GM06990 (cell line): Measurements from ENCODE around the gene SUPT6H.
A peak's percentile ranks its signal among the peaks of the same experiment; 100 is the strongest.
"Not testable (repeated sequence)": the region's sequence is repeated elsewhere in the genome, so short reads cannot be mapped to it uniquely, and the experiment has no call there.

Experiments
- DNase-seq: peaks from one replicate; pipeline ENCODE4 v3.0.0-alpha.2; 2011; ENCODE audit not compliant: insufficient read length; ENCODE audit errors: extremely low read depth
- H3K27me3 ChIP-seq: replicated peaks from 2 replicates; pipeline ENCODE4 v1.6.0; 2011; ENCODE audit warnings: low read length; ENCODE audit not compliant: control insufficient read depth, insufficient read depth
- H3K36me3 ChIP-seq: 2 replicates; pipeline ENCODE4 v1.5.1; 2011; ENCODE audit warnings: low read length; ENCODE audit not compliant: control insufficient read depth, insufficient read depth
- H3K4me3 ChIP-seq: replicated peaks from 2 replicates; pipeline ENCODE4 v1.5.1; 2011; ENCODE audit warnings: low read depth, mild to moderate bottlenecking, control low read depth, low read length
- CTCF ChIP-seq: IDR thresholded peaks from 2 replicates; pipeline ENCODE4 v1.5.1; 2011; ENCODE audit warnings: low read length, control low read depth, mild to moderate bottlenecking, inconsistent platforms; ENCODE audit not compliant: insufficient read depth, poor library complexity, severe bottlenecking

Gene SUPT6H

GRCh38 chr17:28657756-28658155, 4.2 kb upstream of the SUPT6H start:
- Histone ChIP-seq H3K27me3 (no peaks in the 10 kb centered on the region), H3K4me3 (no peak overlapping the region), H3K36me3 (peaks cover 8% of the 10 kb centered on the region)
- no peak for TF ChIP-seq CTCF
- no peak for DNase-seq

DNA sequence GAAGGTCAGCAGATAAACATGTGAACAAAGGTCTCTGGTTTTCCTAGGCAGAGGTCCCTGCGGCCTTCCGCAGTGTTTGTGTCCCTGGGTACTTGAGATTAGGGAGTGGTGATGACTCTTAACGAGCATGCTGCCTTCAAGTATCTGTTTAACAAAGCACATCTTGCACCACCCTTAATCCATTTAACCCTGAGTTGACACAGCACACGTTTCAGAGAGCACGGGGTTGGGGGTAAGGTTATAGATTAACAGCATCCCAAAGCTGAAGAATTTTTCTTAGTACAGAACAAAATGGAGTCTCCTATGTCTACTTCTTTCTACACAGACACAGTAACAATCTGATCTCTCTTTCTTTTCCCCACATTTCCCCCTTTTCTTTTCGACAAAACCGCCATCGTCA, 3.7 kb upstream of the SUPT6H start:
- DNase-seq, H3K4me3 ChIP-seq, H3K27me3 ChIP-seq, H3K36me3 ChIP-seq: not testable (repeated sequence)

DNA sequence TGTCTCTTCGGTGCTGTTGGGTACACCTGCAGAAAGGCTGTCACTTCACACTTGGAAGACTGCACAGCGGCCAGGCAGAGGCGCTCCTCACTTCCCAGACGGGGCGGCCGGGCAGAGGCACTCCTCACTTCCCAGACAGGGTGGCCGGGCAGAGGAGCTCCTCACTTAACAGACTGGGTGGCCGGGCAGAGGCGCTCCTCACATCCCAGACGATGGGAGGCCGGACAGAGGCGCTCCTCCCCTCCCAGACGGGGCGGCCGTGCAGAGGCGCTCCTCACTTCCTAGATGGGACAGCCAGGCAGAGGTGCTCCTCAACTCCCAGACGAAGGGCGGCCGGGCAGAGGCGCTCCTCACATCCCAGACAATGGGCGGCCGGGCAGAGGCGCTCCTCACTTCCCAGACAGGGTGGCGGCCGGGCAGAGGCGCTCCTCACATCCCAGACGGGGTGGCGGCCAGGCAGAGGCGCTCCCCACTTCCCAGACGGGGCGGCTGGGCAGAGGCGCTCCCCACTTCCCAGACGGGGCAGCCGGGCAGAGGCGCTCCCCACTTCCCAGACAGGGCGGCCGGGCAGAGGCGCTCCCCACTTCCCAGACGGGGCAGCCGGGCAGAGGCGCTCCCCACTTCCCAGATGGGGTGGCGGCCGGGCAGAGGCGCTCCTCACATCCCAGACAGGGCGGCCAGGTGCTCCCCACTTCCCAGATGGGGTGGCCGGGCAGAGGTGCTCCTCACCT, 3.1 kb upstream of the SUPT6H start:
- H3K36me3 ChIP-seq, H3K27me3 ChIP-seq: not testable (repeated sequence)

DNA sequence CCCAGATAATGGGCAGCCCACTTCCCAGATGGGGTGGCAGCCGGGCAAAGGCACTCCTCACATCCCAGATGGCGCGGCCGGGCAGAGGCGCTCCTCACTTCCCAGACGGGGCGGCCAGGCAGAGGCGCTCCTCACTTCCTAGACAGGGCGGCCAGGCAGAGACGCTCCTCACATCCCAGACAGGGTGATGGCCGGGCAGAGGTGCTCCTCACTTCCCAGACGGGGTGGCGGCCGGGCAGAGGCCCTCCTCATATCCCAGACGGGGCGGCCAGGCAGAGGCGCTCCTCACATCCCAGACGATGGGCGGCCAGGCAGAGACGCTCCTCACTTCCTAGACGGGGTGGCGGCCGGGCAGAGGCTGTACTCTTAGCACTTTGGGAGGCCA, 2.5 kb upstream of the SUPT6H start:
- H3K27me3 ChIP-seq, H3K36me3 ChIP-seq, DNase-seq: not testable (repeated sequence)

More for the DNA sequence above, 3.1 kb upstream of the SUPT6H start:
- not testable (repeated sequence) for DNase-seq, H3K4me3 ChIP-seq

DNA sequence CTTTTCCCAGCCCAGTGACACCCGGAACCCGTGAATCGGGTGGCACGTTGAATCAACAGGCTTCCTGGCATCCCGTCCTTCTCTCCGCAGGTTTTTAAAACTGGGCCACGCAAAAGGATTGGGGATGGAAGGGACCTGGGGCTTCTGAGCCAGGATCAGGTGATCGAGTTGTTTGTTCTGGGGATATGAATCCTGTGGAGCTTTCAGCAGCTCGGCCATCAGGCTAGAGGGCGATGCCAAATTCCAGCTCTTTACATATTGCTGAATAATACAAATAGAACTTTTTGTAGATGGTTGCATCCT, 473 bp downstream of the SUPT6H start:
- TF ChIP-seq CTCF, result no peak
- DNase-seq, result no peak
- Histone ChIP-seq H3K27me3 (no peaks in the 10 kb centered on the region), H3K4me3 (peak overlapping the region; percentile 97), H3K36me3 (peaks cover 6% of the 10 kb centered on the region)

More for the DNA sequence above, 2.5 kb upstream of the SUPT6H start:
- not testable (repeated sequence) for H3K4me3 ChIP-seq

DNA sequence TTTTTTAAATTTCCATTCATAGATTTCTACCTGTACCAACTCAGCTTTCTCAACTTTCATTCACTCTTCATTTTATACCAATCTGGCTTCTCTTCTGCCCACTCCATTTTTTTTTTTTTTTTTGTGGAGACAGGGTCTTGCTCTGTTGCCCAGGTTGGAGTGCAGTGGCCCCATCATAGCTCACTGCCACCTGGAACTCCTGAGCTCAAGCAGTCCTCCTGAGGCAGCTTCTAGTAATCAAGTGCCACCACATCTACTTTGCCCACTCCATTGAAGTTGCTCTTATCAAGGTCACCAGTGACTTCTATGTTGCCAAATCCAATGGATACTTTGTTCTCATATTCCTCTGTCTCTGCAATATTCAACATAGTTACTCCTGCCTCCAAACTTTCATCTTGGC, 1.7 kb downstream of the SUPT6H start:
- no peak for DNase-seq
- Histone ChIP-seq H3K4me3 (peak overlapping the region; percentile 97), H3K27me3 (no peaks in the 10 kb centered on the region), H3K36me3 (peaks cover 8% of the 10 kb centered on the region)
- no peak for TF ChIP-seq CTCF

- peaks cover 9% of the 10 kb centered on the region for H3K36me3 ChIP-seq
- TF ChIP-seq CTCF, result no peak
- no peak for DNase-seq
- H3K4me3 ChIP-seq, result no peak overlapping the region
- no peaks in the 10 kb centered on the region for H3K27me3 ChIP-seq
Measured at GRCh38 chr17:28665994-28666393, 4.0 kb downstream of the SUPT6H start.
